Superior temporal gyrus (tissue), 1 donor: ENCODE results near the gene GREM2.

Source experiments
- DNase-seq: peaks from one replicate; pipeline ENCODE4 v3.0.0-alpha.2; 2016; ENCODE audit errors: extremely low spot score

The GREM2 gene

DNA sequence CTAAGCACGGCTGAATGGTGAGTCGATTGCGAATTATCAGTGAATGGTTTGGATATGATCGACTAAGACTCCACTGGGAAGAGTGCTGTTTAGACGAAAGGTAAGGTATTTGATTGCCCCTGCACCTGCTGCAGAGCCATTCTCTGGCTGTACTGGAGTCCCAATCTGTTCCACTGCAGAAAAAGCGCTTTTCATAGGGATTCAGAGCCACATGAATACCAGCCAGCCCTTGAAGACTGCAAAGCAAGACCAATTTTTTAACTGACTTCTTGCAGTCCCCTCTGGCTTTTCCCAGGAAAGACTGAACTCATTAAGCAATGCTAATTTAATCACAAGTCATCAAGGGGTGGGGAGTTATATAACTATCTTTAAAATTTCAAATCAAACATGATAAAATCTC lies 1.3 kb downstream of the GREM2 start:
- no peak for DNase-seq

DNA sequence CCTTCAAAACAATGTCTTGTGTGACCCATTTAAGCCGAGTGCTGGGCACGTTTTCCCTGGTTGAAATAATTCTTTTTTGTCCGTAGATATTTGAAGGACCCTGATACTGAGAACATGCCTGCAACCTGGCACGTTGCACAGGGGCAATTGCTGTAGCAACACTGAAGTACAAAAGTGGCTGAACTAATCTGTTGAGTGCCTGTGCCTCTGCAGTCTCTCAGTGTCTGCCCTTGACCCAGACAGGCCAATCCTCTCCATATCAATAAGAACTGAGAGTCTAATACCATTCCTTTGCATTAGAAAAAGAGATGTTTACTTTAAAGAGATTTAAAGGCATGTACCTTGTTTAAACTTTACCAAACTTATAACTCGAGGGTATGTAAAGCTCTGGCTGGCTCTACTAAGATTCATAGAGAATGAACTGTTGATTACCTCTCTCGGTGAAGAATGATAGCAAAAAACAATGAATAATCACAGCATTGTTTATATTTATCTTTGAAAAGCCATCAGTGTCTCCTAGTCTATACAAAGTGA lies 2.4 kb downstream of the GREM2 start:
- DNase-seq, result no peak

GRCh38 chr1:240608707-240609106 lies 3.2 kb downstream of the GREM2 start:
- no peak for DNase-seq

DNA sequence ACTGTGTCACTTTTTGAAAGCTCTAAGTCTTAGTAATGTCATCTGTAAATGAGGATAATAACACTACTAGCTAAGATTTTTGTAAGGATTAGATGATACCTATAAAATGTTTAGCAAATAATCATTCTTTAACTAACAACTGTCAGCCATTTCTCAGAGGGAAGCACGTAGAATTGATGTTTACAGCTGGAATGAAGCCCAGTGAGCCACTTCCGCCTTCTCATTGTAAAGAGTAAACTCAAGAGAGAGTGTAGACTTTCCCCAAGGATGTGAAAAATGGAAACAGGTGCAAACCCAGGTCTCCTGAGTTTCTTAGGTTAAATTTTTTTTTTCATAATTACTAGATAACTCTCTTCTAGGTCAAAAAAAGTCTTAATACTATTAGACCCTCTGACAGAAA lies 4.9 kb downstream of the GREM2 start:
- no peak for DNase-seq

GRCh38 chr1:240602189-240602588 lies 9.8 kb downstream of the GREM2 start:
- no peak for DNase-seq

- no peak for DNase-seq
These were observed 12.1 kb downstream of the GREM2 start for GRCh38 chr1:240599830-240600229.

DNA sequence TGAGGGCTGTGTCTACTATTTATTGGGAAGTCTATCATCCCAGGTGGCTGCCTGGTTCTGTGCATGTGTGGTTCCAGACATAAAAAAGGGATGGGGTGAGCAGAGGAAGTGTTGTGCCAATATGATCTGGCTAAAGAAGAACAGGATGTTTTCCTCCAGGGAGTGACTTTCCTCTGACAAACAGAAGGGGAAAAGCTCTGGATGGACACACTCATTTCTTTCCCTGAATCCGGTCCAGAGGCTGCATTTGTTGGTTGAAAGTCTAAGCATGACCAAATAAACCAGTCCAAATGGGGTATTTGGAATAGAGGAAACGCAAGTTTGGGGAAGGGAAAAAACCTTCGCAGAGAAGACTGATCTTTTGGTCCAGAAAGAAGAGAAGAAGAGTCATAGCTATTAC lies 12.7 kb downstream of the GREM2 start:
- DNase-seq, result no peak

- no peak for DNase-seq
These were observed 13.5 kb downstream of the GREM2 start for GRCh38 chr1:240598216-240599001.

DNA sequence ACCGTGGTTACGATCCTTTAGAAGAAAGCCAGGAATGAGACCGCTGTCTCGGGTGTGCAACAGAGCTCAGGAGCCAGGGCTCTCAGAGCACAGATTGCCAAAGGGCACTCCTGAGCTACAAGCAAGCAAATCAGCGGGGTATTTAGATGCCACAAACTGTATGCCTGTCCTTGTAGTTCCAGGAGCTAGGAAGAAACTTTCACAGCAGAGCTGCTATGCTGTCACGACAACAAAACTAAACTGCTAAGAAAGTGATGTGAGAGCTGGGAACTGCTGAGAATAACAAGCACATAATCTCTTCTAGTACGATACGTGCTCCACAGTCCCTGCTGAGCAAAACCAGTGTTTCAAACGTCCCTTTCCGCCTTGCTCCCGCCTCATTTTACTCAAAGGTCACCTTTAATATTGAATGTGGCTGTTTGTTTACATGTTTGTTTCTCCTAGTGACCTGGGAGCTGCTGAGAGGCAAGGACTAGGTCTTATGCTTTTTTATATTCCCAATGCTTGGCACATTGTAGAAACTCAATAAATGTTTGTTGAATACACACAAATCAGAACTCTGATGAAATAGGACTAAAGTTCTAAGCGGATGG lies 14.7 kb downstream of the GREM2 start:
- DNase-seq, result no peak

- DNase-seq, result no peak
These were observed 16.5 kb downstream of the GREM2 start for GRCh38 chr1:240595476-240595875.

GRCh38 chr1:240591564-240591963 lies 20.4 kb downstream of the GREM2 start:
- DNase-seq, result no peak

GRCh38 chr1:240591078-240591477 lies 20.9 kb downstream of the GREM2 start:
- no peak for DNase-seq

DNA sequence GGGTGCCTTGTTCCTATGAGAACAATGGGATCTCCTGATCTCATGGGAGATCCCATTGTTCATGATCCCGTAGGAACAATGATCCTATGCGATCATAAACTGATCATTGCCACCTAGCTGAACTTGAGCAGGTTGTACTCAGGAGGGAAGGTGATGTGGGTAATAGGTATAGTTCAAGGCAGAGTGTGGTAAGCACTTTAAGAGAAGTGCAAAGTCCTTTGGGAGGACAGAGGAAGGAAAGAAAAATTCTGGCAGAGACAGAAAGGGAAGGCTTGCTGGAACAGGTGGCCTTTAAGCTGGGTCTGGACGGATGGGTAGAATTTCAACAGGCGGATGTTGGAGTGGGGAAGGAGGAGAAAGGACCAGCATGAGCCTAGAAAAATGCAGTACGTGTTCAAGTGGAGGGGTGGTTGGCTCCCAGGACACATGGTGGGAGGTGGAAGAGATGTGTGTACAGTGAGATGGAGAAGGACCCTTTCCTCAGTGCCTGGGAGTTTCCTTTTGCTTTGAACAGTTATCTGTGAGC lies 22.3 kb downstream of the GREM2 start:
- DNase-seq, result no peak

GRCh38 chr1:240586006-240586405 lies 25.9 kb downstream of the GREM2 start:
- DNase-seq, result no peak

DNA sequence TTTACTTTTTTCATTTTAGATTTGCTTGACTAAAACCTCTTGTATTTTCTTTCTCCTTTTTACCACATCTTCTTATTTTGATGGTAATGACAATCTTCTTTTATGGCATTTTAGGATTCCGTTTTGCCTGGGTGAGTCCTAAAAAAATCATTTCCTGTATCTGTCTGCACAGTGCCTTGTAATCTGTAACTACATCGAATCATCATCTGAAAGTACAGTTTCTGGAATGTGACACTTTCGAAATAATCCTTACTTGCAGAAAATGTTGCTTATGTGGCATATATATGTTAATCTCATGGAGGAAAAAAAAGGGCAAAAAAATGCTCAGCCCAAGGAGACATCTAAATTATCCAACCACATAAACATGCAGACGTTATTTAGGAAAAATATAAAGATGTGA lies 29.0 kb downstream of the GREM2 start:
- no peak for DNase-seq

DNA sequence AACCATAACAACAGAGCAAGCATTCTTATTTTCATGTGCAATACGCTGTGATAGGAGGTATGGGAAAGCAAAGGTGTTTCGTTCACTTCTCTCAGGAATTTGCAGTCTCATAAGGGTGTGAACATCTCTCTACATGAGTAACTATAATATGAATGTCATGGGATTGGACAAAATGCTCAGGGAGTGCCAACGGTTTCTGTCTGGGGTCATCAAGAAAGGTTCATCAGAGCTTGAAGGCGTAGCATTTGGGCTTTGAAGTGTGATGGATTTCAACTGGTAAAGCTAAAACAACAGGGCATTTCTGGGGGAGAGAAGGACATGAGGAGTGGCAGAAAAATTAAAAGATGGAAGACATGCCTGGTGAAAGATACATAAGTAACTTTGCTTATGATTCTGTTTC lies 32.4 kb downstream of the GREM2 start:
- DNase-seq, result no peak

DNA sequence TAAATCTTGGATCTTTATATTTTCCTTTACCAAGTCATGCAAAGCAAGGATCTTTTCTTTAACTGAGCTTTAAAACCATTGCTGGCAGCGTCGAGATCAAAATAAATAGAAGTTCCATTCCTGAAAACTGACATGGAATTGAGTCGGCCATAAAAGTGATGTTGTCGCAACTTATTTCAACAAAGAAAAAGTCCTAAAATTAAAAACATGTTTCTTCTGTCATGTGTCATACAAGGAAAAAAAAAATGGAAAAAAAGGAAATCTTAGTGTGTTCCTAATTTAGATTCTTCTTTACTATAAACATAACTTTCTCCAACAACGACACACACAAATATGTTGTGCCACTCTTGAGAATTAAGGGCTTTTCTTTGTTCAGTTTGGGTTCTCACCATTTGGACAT lies 34.9 kb downstream of the GREM2 start:
- no peak for DNase-seq

DNA sequence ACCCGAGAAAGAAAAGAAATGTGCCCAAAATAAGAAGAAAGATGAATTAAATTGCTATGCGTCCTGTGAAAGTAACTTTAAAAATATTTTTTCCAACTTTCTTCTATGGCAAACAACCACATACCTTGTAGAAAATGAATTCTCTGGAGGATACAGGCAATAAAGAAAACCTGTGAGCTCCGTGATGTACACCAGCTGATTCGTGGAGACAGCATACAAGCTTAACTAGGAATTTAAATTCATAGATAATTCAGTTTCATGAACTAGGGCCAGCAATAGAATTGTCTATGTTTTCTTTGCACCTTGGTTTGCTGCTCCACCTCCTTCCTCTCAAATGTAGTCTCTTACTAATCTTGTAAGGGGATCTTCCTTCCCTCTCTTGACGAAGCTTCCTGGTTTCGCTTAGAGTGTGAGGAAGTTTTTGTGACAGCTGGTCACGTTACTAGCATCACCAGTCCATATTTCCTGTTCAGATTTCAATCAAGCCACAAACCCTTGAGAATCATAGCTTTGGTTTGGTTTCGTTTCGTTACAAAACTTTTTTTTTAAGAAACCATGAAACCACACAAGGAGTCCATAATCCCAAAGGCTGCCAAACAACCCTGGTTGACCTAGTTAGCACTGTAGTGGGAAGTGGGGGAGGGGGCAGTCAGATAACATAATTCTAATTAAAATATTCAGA lies 35.8 kb downstream of the GREM2 start:
- DNase-seq, result no peak

DNA sequence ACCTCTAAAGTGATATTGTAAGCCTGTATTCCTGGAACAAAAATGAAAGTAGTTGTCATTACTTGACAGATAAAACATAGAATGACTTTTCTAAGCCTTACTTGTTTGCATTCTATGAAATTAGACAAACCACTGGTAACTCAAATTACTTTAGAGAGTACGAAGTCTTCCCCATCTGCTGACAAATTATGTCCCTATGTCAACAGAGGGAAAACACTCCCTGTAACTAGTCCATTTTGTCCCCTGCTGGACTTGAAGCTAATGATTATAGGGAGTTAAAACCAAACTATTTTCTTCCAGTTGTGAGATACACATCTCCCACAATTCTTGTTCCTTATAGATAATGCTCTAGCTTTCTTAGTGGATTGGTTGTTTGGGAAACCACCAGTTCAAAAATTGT lies 39.6 kb downstream of the GREM2 start:
- no peak for DNase-seq

GRCh38 chr1:240571782-240572181 lies 40.2 kb downstream of the GREM2 start:
- DNase-seq, result no peak

GRCh38 chr1:240567066-240567465 lies 44.9 kb downstream of the GREM2 start:
- no peak for DNase-seq

GRCh38 chr1:240562779-240563178 lies 49.2 kb downstream of the GREM2 start:
- DNase-seq, result no peak
